Measurements from ENCODE around the gene DMBT1.

DNA sequence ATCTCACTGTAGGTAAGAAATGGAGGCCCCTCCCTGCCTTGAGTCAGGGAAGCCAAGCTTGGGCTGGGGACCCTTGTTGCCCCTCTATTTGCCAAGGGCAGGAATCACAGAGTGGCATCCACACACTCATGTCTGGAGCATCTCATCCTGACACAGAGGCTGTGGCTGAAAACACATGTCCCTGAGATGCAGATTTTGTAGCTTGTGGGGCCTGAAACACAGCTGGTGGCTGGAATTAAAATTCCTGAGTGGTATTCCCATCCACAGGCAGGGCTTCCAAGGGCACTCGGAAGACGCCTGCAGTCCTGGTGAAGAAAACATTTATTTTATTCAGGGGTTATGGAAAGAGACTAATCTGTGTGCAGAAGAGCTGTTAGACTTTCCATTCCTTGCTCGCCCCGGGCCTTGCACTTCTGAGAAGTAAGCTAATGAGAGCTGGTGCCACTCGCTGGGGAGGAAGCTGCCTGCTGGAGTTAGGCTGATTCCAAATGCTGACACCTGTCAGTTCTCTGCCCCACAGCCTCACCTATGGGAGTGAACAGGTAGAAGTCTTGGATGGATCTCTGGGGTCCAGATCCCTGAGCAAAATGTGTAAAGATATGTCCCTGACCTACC lies 103.1 kb downstream of the DMBT1 start:
- TF ChIP-seq, protein P1, sequence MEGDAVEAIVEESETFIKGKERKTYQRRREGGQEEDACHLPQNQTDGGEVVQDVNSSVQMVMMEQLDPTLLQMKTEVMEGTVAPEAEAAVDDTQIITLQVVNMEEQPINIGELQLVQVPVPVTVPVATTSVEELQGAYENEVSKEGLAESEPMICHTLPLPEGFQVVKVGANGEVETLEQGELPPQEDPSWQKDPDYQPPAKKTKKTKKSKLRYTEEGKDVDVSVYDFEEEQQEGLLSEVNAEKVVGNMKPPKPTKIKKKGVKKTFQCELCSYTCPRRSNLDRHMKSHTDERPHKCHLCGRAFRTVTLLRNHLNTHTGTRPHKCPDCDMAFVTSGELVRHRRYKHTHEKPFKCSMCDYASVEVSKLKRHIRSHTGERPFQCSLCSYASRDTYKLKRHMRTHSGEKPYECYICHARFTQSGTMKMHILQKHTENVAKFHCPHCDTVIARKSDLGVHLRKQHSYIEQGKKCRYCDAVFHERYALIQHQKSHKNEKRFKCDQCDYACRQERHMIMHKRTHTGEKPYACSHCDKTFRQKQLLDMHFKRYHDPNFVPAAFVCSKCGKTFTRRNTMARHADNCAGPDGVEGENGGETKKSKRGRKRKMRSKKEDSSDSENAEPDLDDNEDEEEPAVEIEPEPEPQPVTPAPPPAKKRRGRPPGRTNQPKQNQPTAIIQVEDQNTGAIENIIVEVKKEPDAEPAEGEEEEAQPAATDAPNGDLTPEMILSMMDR (IDR thresholded peaks at IDR 0.05; ENCODE audit: low read depth, low read length): no peak
- no peak for TF ChIP-seq EZH2phosphoT487 (IDR thresholded peaks at IDR 0.05; ENCODE audit: low read depth)

All from OCI-LY3 (cell line).